Hindlimb muscle (tissue), 1 donor: ENCODE data around the gene CRACDL. TPM values are rescaled to one million over a fixed set of nuclear protein-coding genes. Genes with fewer than 3 reads are reported as not detected.

Source experiments
- DNase-seq: peaks from one replicate; pipeline ENCODE4 v3.0.0-alpha.2; 2013
- polyA plus RNA-seq: library from polyadenylated mRNA; unstranded; fragments of 120-200 nt; gene quantifications from one replicate; pipeline ENCODE4 v1.2.1, GENCODE V29; 2013; ENCODE audit not compliant: insufficient read length

The CRACDL gene
- 2.0 TPM for polyA plus RNA-seq

- DNase-seq: no peak
Observed at GRCh38 chr2:98935777-98936352, at the start of gene CRACDL. Gene CRACDL, minus strand, starts transcription at chr2:98936225. Its CDS starts 89,425 bp downstream, at chr2:98846800.

GRCh38 chr2:98975611-98976010, 39.6 kb upstream of the CRACDL start:
- DNase-seq: no peak

GRCh38 chr2:98972582-98973167, 36.6 kb upstream of the CRACDL start:
- DNase-seq: no peak

GRCh38 chr2:98959810-98960507, 23.9 kb upstream of the CRACDL start:
- no peak for DNase-seq

- no peak for DNase-seq
Observed at GRCh38 chr2:98952966-98953365, 16.9 kb upstream of the CRACDL start.

GRCh38 chr2:98948956-98949739, 13.1 kb upstream of the CRACDL start:
- DNase-seq: no peak

- DNase-seq: no peak
Observed at GRCh38 chr2:98947554-98947953, 11.5 kb upstream of the CRACDL start.

- DNase-seq: no peak
Observed at GRCh38 chr2:98946855-98947254, 10.8 kb upstream of the CRACDL start.

GRCh38 chr2:98944775-98945174, 8.8 kb upstream of the CRACDL start:
- DNase-seq: no peak

- DNase-seq: no peak
Observed at GRCh38 chr2:98940102-98940501, 4.1 kb upstream of the CRACDL start.

- DNase-seq: no peak
Observed at GRCh38 chr2:98937906-98938305, 1.9 kb upstream of the CRACDL start.

- DNase-seq: no peak
Observed at GRCh38 chr2:98936353-98937351, 627 bp upstream of the CRACDL start.

GRCh38 chr2:98935111-98935770, 784 bp downstream of the CRACDL start:
- DNase-seq: peak; percentile 70

GRCh38 chr2:98932778-98933343, 3.2 kb downstream of the CRACDL start:
- no peak for DNase-seq

GRCh38 chr2:98932164-98932563, 3.9 kb downstream of the CRACDL start:
- no peak for DNase-seq

GRCh38 chr2:98931596-98931995, 4.4 kb downstream of the CRACDL start:
- DNase-seq: no peak

- DNase-seq: no peak
Observed at GRCh38 chr2:98929920-98930319, 6.1 kb downstream of the CRACDL start.

- DNase-seq: no peak
Observed at GRCh38 chr2:98928242-98928641, 7.8 kb downstream of the CRACDL start.

- DNase-seq: no peak
Observed at GRCh38 chr2:98927027-98927426, 9.0 kb downstream of the CRACDL start.

- no peak for DNase-seq
Observed at GRCh38 chr2:98926601-98927000, 9.4 kb downstream of the CRACDL start.

GRCh38 chr2:98924910-98925309, 11.1 kb downstream of the CRACDL start:
- no peak for DNase-seq
